Neural crest cell (in vitro differentiated cells): ENCODE results near the gene AUTS2. TPM values are rescaled to one million over a fixed set of nuclear protein-coding genes. Genes with fewer than 3 reads are reported as not detected.

ENCODE experiments used
- DNase-seq: peaks from one replicate; pipeline ENCODE4 v3.0.0; 2021; ENCODE audit warnings: low read depth, mixed read lengths, low spot score
- H3K27ac Mint-ChIP-seq: one replicate; pipeline ENCODE4 v1.8.0; 2021; ENCODE audit warnings: mild to moderate bottlenecking, mixed read lengths; ENCODE audit not compliant: unreplicated experiment
- H3K27me3 Mint-ChIP-seq: 2 replicates; pipeline ENCODE4 v1.8.0; 2021; ENCODE audit warnings: low read depth, mild to moderate bottlenecking, mixed read lengths
- H3K36me3 Mint-ChIP-seq: 2 replicates; pipeline ENCODE4 v1.8.0; 2021; ENCODE audit warnings: low read depth, mild to moderate bottlenecking, mixed read lengths
- H3K4me1 Mint-ChIP-seq: 2 replicates; pipeline ENCODE4 v1.8.0; 2021; ENCODE audit warnings: mixed read lengths
- H3K4me3 Mint-ChIP-seq: one replicate; pipeline ENCODE4 v1.8.0; 2021; ENCODE audit warnings: mild to moderate bottlenecking, mixed read lengths
- H3K9me3 Mint-ChIP-seq: 2 replicates; pipeline ENCODE4 v1.8.0; 2021; ENCODE audit warnings: mixed read lengths
- CTCF ChIP-seq: fragments of 200-600 bp; sonication (generic); conservative IDR thresholded peaks from 2 replicates; pipeline ENCODE4 v1.5.0; 2021; ENCODE audit warnings: antibody characterized with exemption, mild to moderate bottlenecking
- total RNA-seq: library from RNA; stranded (reverse); gene quantifications from 2 replicates; pipeline ENCODE4 v1.2.1, GENCODE V29; 2021

Gene AUTS2
- total RNA-seq, 1 donor from 2014 or later: 152 TPM

GRCh38 chr7:70393956-70394355, 795.7 kb downstream of the AUTS2 start:
- Mint-ChIP-seq H3K4me1 (peaks cover 19% of the 10 kb centered on the region), H3K27ac (no peak overlapping the region), H3K4me3 (no peak overlapping the region), H3K36me3 (no peaks in the 10 kb centered on the region), H3K9me3 (no peaks in the 10 kb centered on the region), H3K27me3 (no peaks in the 10 kb centered on the region)
- DNase-seq: no peak
- TF ChIP-seq CTCF: no peak

GRCh38 chr7:70400829-70401380, 802.6 kb downstream of the AUTS2 start:
- TF ChIP-seq CTCF: no peak
- DNase-seq: no peak
- H3K4me3 Mint-ChIP-seq: no peak overlapping the region
- peaks cover 10% of the 10 kb centered on the region for H3K4me1 Mint-ChIP-seq
- H3K27me3 Mint-ChIP-seq: no peaks in the 10 kb centered on the region
- no peaks in the 10 kb centered on the region for H3K36me3 Mint-ChIP-seq
- no peaks in the 10 kb centered on the region for H3K9me3 Mint-ChIP-seq
- no peak overlapping the region for H3K27ac Mint-ChIP-seq

- peaks cover 20% of the 10 kb centered on the region for H3K4me1 Mint-ChIP-seq
- no peaks in the 10 kb centered on the region for H3K36me3 Mint-ChIP-seq
- H3K27me3 Mint-ChIP-seq: no peaks in the 10 kb centered on the region
- no peak for DNase-seq
- no peak overlapping the region for H3K4me3 Mint-ChIP-seq
- TF ChIP-seq CTCF: no peak
- H3K9me3 Mint-ChIP-seq: no peaks in the 10 kb centered on the region
- no peak overlapping the region for H3K27ac Mint-ChIP-seq
Measured at GRCh38 chr7:70402069-70402468, 803.8 kb downstream of the AUTS2 start.

GRCh38 chr7:70405241-70405640, 807.0 kb downstream of the AUTS2 start:
- H3K27ac Mint-ChIP-seq: no peak overlapping the region
- no peaks in the 10 kb centered on the region for H3K9me3 Mint-ChIP-seq
- no peak overlapping the region for H3K4me3 Mint-ChIP-seq
- no peaks in the 10 kb centered on the region for H3K36me3 Mint-ChIP-seq
- peaks cover 24% of the 10 kb centered on the region for H3K4me1 Mint-ChIP-seq
- DNase-seq: no peak
- no peak for TF ChIP-seq CTCF
- no peaks in the 10 kb centered on the region for H3K27me3 Mint-ChIP-seq

GRCh38 chr7:70406186-70406949, 808.1 kb downstream of the AUTS2 start:
- Mint-ChIP-seq H3K4me3 (no peak overlapping the region), H3K27ac (no peak overlapping the region)

More at GRCh38 chr7:70406186-70406949, 808.1 kb downstream of the AUTS2 start:
- TF ChIP-seq CTCF: no peak
- no peak for DNase-seq
- no peaks in the 10 kb centered on the region for H3K9me3 Mint-ChIP-seq
- H3K36me3 Mint-ChIP-seq: no peaks in the 10 kb centered on the region
- peaks cover 24% of the 10 kb centered on the region for H3K4me1 Mint-ChIP-seq
- H3K27me3 Mint-ChIP-seq: no peaks in the 10 kb centered on the region
